GM19468 (cell line): ENCODE data around the gene HAND1.

Experiments
- ATAC-seq: cut with Tn5 transposase; IDR thresholded peaks from one replicate; pipeline ENCODE4 v1.9.1; 2021; ENCODE audit warnings: mild to moderate bottlenecking, moderate library complexity, moderate number of reproducible peaks; ENCODE audit not compliant: unreplicated experiment; ENCODE audit errors: extremely low read depth

The HAND1 gene

GRCh38 chr5:154478224-154478565 is at the start of gene HAND1:
Gene HAND1 (minus strand): TSS chr5:154478227. CDS start chr5:154478008, 219 bp downstream.
- no peak for ATAC-seq

GRCh38 chr5:154526231-154527226 is 48.5 kb upstream of the HAND1 start:
- ATAC-seq: no peak

- no peak for ATAC-seq
Observed at GRCh38 chr5:154524859-154525258, 46.8 kb upstream of the HAND1 start.

- no peak for ATAC-seq
Observed at GRCh38 chr5:154524181-154524580, 46.2 kb upstream of the HAND1 start.

GRCh38 chr5:154523709-154524108 is 45.7 kb upstream of the HAND1 start:
- no peak for ATAC-seq

- no peak for ATAC-seq
Observed at GRCh38 chr5:154523104-154523503, 45.1 kb upstream of the HAND1 start.

GRCh38 chr5:154522284-154522683 is 44.3 kb upstream of the HAND1 start:
- no peak for ATAC-seq

GRCh38 chr5:154521756-154522155 is 43.7 kb upstream of the HAND1 start:
- ATAC-seq: no peak

GRCh38 chr5:154520861-154521453 is 42.9 kb upstream of the HAND1 start:
- ATAC-seq: no peak

GRCh38 chr5:154519359-154519758 is 41.3 kb upstream of the HAND1 start:
- ATAC-seq: no peak

- ATAC-seq: no peak
Observed at GRCh38 chr5:154518438-154518867, 40.4 kb upstream of the HAND1 start.

GRCh38 chr5:154517810-154518437 is 39.9 kb upstream of the HAND1 start:
- ATAC-seq: no peak

- ATAC-seq: no peak
Observed at GRCh38 chr5:154517181-154517580, 39.2 kb upstream of the HAND1 start.

- ATAC-seq: no peak
Observed at GRCh38 chr5:154516475-154516874, 38.4 kb upstream of the HAND1 start.

- peak; percentile 71 for ATAC-seq
Observed at GRCh38 chr5:154515488-154515887, 37.5 kb upstream of the HAND1 start.

GRCh38 chr5:154514331-154514730 is 36.3 kb upstream of the HAND1 start:
- no peak for ATAC-seq

- ATAC-seq: no peak
Observed at GRCh38 chr5:154513669-154514084, 35.6 kb upstream of the HAND1 start.

- ATAC-seq: no peak
Observed at GRCh38 chr5:154511984-154512383, 34.0 kb upstream of the HAND1 start.

GRCh38 chr5:154509784-154510555 is 31.9 kb upstream of the HAND1 start:
- ATAC-seq: no peak

GRCh38 chr5:154508114-154508513 is 30.1 kb upstream of the HAND1 start:
- no peak for ATAC-seq
